SU-DHL-6 (cell line): Measurements from ENCODE around the gene MDFI.

Source experiments
- CTCF ChIP-seq: fragments of 200-600 bp; sonication (generic); IDR thresholded peaks from one replicate; pipeline ENCODE4 v1.5.1; 2017; ENCODE audit warnings: antibody characterized with exemption, mild to moderate bottlenecking, low read length, moderate library complexity; ENCODE audit not compliant: insufficient read depth, poor library complexity, severe bottlenecking
- EZH2phosphoT487 ChIP-seq: fragments of 200-600 bp; sonication (generic), shearing (Covaris generic); conservative IDR thresholded peaks from 2 replicates; pipeline ENCODE4 v1.6.1; 2018; ENCODE audit warnings: mild to moderate bottlenecking, antibody characterized with exemption, low read length, moderate library complexity, mixed read lengths

GRCh38 chr6:41700463-41701347 lies 62.4 kb downstream of the MDFI start:
- TF ChIP-seq CTCF (no peak), EZH2phosphoT487 (no peak)
